DOHH2 (cell line): Measurements from ENCODE around the gene PHF23.

Source experiments
- CTCF ChIP-seq: fragments of 200-600 bp; sonication (generic); IDR thresholded peaks from one replicate; pipeline ENCODE4 v1.5.1; 2014; ENCODE audit warnings: antibody characterized with exemption, mild to moderate bottlenecking, low read depth, low read length; ENCODE audit not compliant: poor library complexity, severe bottlenecking
- EZH2phosphoT487 ChIP-seq: fragments of 200-600 bp; sonication (generic); IDR thresholded peaks from 2 replicates; pipeline ENCODE4 v1.6.1; 2017; ENCODE audit warnings: borderline replicate concordance, mild to moderate bottlenecking, antibody characterized with exemption, low read length, moderate library complexity, mixed read lengths

DNA sequence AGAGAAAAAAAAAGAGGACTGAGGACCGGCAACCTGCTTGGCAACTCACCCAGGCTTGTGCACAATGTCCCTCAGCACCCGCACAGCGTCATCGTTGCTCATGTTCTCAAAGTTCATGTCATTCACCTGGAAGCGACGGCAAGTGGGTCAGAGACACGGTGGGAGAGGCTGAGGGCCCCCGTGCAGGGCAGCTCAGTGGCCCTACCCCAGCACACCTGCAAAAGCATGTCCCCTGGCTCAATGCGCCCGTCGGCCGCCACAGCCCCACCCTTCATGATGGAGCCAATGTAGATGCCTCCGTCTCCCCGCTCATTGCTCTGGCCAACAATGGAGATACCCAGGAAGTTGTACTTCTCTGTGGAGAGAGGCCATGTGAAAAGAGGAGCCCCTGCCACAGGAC is 10.3 kb downstream of the PHF23 start:
- no peak for TF ChIP-seq CTCF
- TF ChIP-seq EZH2phosphoT487: no peak
